LNCAP (cell line): Measurements from ENCODE around the gene HSD17B12.

Experiments
- TF ChIP-seq, protein P1 (sequence below): fragments of 450-650 bp; IDR thresholded peaks from 2 replicates; pipeline ENCODE4 v1.5.1; 2017; ENCODE audit warnings: mild to moderate bottlenecking

The HSD17B12 gene

DNA sequence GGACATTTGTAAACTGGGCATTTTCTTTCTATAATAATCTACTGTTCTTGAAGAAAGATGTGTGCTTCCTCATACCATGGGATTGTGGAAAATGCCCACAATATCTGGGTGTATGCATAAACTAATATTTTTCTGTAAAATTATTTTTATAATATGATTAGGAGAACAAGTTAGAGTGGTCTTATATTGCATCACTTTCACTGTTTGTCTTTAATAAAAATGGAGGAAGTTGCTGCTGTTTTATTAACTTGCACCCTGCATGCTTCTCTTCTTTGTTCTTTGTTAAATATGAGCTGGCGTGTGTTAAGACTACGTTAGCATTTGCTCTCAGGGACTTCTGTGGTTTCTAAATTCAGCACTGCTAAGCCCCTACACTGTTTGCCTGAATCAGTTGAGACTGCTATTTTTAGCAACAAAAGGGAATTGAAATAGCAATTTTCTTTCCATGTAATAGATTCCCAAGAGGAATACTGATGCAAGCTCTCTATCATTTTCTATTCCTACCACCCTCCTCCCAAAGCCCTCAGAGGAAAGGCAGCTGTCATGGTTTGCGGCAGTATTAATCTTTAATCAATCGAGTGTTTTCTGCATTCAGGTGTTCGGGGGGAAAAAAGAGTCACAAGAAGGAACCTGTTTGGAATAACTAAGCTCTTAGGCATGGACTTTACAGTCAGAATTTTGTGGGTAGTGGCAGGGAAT, 56.1 kb downstream of the HSD17B12 start:
- TF ChIP-seq, protein P1, sequence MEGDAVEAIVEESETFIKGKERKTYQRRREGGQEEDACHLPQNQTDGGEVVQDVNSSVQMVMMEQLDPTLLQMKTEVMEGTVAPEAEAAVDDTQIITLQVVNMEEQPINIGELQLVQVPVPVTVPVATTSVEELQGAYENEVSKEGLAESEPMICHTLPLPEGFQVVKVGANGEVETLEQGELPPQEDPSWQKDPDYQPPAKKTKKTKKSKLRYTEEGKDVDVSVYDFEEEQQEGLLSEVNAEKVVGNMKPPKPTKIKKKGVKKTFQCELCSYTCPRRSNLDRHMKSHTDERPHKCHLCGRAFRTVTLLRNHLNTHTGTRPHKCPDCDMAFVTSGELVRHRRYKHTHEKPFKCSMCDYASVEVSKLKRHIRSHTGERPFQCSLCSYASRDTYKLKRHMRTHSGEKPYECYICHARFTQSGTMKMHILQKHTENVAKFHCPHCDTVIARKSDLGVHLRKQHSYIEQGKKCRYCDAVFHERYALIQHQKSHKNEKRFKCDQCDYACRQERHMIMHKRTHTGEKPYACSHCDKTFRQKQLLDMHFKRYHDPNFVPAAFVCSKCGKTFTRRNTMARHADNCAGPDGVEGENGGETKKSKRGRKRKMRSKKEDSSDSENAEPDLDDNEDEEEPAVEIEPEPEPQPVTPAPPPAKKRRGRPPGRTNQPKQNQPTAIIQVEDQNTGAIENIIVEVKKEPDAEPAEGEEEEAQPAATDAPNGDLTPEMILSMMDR, result no peak

DNA sequence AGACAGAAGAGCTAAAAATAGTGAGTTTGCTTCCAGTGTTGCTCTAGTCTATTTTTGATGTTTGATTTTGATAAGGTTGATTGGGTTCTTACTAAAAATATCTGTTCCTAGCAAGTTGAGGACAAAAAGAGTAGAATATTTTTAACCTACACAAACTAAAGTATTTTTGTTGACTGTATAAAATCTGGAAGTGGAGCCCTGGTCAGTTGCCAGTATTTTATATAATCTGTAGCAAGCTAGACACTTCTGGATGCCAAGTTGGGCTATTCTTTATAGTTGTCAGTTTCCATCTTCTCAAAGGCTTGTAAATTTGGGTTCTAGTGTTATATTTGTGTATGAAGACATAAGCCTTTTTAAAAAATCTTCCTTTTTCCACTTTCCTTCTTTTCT, 56.7 kb downstream of the HSD17B12 start:
- TF ChIP-seq, protein P1, result no peak

DNA sequence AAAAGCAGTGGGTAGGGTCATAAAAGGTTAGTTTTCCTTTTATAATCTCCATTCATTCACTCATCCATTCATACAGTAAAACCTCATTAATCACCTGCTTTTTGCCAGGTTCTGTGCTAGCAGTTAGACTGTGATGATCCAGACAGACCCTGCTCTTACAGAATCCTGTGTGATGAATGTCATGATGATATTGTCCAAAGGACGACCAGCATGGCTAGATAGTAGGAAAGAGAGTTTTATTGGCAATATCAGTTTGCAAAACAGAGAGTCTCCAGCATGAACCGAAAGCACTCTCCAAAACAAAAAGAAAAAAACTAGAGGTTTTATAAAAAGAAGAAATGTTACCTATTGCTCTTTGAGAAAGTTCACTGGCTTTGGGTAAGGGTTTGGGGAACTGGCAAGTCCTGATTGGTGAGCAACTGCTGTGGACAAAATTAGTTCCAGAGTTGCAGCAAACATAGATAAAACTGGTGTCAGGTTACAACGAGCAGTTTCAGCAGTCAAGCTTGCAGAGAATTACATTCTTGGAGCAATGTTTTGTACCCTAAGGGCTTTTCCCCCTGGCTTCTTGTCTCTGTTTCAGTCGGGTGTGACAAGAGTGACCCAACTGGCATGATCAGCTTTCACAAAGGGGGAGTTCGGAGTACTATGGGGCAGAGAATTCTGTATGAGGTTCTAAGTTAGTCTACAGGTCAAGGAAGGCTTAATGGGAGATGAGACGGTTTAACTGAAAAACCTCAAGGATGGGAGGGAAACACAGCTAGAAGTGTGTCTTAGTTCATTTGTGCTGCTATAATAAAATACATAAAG, 58.3 kb downstream of the HSD17B12 start:
- TF ChIP-seq, protein P1, result no peak

DNA sequence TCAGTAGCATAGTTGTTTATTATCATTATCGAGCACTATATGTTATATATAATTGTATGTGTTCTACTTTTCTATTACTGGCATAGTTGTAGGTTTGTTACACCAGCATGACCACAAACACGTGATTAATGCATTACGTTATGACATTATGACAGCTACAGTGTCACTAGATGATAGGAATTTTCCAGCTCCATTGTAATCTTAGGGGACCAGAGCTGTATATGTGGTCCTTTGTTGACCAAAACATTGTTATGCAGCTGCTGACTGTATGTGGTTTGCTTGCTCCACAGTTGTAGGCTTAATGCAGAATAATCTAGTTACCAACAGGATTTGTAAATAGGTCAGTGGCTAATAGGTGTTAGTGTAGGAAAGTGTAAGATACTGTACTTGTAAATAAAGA, 66.1 kb downstream of the HSD17B12 start:
- TF ChIP-seq, protein P1, result no peak

DNA sequence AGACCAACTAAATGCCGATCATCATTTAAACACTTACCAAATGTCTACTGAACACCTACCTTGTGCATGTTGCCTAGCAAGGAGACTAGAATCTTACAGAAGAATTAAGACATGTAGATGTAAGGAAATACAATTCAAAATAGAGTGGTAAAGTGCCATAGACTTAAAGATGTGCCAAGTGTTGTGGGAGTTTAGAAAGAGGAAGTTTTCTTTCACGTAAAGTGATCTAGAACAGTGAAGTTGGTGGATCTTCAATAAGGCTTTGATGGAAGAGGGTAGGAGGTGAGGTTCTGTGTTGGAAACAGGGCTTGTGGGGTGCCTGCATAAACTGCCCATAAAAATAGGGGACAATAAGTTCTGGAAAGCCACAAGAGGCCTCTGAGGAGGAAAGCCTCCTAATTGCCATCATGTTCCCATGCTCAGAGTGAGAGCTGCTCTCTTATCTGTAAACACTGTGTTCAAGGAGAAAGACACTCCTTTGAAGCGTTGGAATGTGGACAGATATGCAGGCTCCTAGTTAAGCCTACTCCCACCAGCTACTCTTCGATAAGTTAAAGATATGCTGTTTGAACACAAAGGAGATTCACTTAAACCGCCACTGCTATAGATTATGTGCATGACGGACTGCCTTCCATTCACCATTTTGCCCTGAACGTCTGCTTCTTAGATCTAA, 66.7 kb downstream of the HSD17B12 start:
- TF ChIP-seq, protein P1, result no peak

DNA sequence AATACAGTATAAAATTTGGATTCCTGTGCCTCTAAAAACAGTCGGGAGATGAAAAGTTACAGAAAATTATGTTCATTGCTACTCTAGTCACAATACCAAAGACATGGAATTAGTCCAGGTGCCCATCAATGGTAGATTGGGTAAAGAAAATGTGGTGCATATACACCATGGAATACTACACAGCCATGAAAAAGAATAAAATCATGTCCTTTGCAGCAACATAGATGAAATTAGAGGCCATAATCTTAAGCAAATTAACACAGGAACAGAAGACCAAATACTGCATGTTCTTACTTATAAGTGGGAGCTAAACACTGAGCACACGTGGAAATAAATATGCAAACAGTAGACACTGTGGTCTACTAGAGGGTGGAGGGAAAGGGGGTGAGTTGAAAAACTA, 67.6 kb downstream of the HSD17B12 start:
- TF ChIP-seq, protein P1, result no peak

DNA sequence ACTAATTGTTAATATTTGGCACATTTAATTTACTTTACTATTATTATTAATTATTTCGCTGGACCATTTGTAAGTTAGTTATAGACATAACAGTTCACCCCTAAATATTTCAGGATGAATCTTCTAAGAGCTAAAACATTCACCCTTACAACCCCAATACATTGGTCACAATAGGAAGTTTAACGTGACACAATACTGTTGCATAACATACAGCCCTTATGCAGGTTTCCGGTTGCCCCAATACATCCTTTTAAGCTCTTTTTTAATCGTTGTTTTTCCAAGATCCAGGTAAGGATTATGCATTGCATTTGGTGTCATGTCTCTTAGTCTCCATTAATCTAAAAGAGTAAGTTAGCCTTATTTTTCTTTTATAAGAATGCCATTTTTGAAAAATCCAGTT, 71.2 kb downstream of the HSD17B12 start:
- TF ChIP-seq, protein P1, result no peak
